Measurements from ENCODE around the gene IFFO2. TPM values are rescaled to one million over a fixed set of nuclear protein-coding genes. Genes with fewer than 3 reads are reported as not detected.

The IFFO2 gene
- total RNA-seq, 1 donor from 2014 or later, result 24.4 TPM

GRCh38 chr1:18936471-18936813 is 20.0 kb downstream of the IFFO2 start:
- peaks cover 26% of the 10 kb centered on the region for H3K4me1 Mint-ChIP-seq (ENCODE audit: low read depth)

GRCh38 chr1:18934205-18935000 is 22.1 kb downstream of the IFFO2 start:
- Mint-ChIP-seq H3K4me1 (ENCODE audit: low read depth) (peaks cover 14% of the 10 kb centered on the region), H3K9me3 (ENCODE audit: low read depth) (no peaks in the 10 kb centered on the region), H3K4me3 (ENCODE audit: low read depth) (no peak overlapping the region), H3K27ac (no peak overlapping the region), H3K27me3 (no peaks in the 10 kb centered on the region), H3K36me3 (ENCODE audit: insufficient read depth) (peaks cover 2% of the 10 kb centered on the region)
- TF ChIP-seq CTCF (IDR thresholded peaks at IDR 0.05; ENCODE audit: unreplicated experiment), result no peak
- DNase-seq (ENCODE audit: low spot score, unreplicated experiment), result no peak

More at GRCh38 chr1:18936471-18936813, 20.0 kb downstream of the IFFO2 start:
- Mint-ChIP-seq H3K27ac (no peak overlapping the region), H3K27me3 (no peaks in the 10 kb centered on the region), H3K9me3 (ENCODE audit: low read depth) (no peaks in the 10 kb centered on the region), H3K36me3 (ENCODE audit: insufficient read depth) (peaks cover 2% of the 10 kb centered on the region), H3K4me3 (ENCODE audit: low read depth) (no peak overlapping the region)
- TF ChIP-seq CTCF (IDR thresholded peaks at IDR 0.05; ENCODE audit: unreplicated experiment), result no peak
- no peak for DNase-seq (ENCODE audit: low spot score, unreplicated experiment)

- Mint-ChIP-seq H3K27me3 (no peaks in the 10 kb centered on the region), H3K4me3 (ENCODE audit: low read depth) (no peak overlapping the region), H3K9me3 (ENCODE audit: low read depth) (no peaks in the 10 kb centered on the region), H3K4me1 (ENCODE audit: low read depth) (peaks cover 14% of the 10 kb centered on the region), H3K27ac (peak overlapping the region; percentile 49), H3K36me3 (ENCODE audit: insufficient read depth) (peaks cover 2% of the 10 kb centered on the region)
- TF ChIP-seq CTCF (IDR thresholded peaks at IDR 0.05; ENCODE audit: unreplicated experiment), result no peak
- DNase-seq (ENCODE audit: low spot score, unreplicated experiment), result no peak
Measured at GRCh38 chr1:18932879-18933278, 23.6 kb downstream of the IFFO2 start.

- Mint-ChIP-seq H3K9me3 (ENCODE audit: low read depth) (no peaks in the 10 kb centered on the region), H3K4me3 (ENCODE audit: low read depth) (no peak overlapping the region), H3K36me3 (ENCODE audit: insufficient read depth) (peaks cover 2% of the 10 kb centered on the region), H3K4me1 (ENCODE audit: low read depth) (peaks cover 14% of the 10 kb centered on the region), H3K27me3 (no peaks in the 10 kb centered on the region), H3K27ac (peak overlapping the region; percentile 49)
- DNase-seq (ENCODE audit: low spot score, unreplicated experiment), result no peak
- TF ChIP-seq CTCF (IDR thresholded peaks at IDR 0.05; ENCODE audit: unreplicated experiment), result no peak
Measured at GRCh38 chr1:18932387-18932786, 24.1 kb downstream of the IFFO2 start.

- no peak overlapping the region for H3K27ac Mint-ChIP-seq
- no peak for TF ChIP-seq CTCF (IDR thresholded peaks at IDR 0.05; ENCODE audit: unreplicated experiment)
- H3K36me3 Mint-ChIP-seq (ENCODE audit: insufficient read depth), result peaks cover 2% of the 10 kb centered on the region
- no peak for DNase-seq (ENCODE audit: low spot score, unreplicated experiment)
- peaks cover 11% of the 10 kb centered on the region for H3K4me1 Mint-ChIP-seq (ENCODE audit: low read depth)
- H3K9me3 Mint-ChIP-seq (ENCODE audit: low read depth), result no peaks in the 10 kb centered on the region
- no peak overlapping the region for H3K4me3 Mint-ChIP-seq (ENCODE audit: low read depth)
- H3K27me3 Mint-ChIP-seq, result no peaks in the 10 kb centered on the region
Measured at GRCh38 chr1:18931730-18932129, 24.7 kb downstream of the IFFO2 start.
